EL (cell line): ENCODE results near the gene USP17L13.
"Not testable (repeated sequence)": the region's sequence is repeated elsewhere in the genome, so short reads cannot be mapped to it uniquely, and the experiment has no call there.

Experiments
- DNase-seq: peaks from one replicate; pipeline ENCODE4 v3.0.0-alpha.2; 2016

The USP17L13 gene, protein sequence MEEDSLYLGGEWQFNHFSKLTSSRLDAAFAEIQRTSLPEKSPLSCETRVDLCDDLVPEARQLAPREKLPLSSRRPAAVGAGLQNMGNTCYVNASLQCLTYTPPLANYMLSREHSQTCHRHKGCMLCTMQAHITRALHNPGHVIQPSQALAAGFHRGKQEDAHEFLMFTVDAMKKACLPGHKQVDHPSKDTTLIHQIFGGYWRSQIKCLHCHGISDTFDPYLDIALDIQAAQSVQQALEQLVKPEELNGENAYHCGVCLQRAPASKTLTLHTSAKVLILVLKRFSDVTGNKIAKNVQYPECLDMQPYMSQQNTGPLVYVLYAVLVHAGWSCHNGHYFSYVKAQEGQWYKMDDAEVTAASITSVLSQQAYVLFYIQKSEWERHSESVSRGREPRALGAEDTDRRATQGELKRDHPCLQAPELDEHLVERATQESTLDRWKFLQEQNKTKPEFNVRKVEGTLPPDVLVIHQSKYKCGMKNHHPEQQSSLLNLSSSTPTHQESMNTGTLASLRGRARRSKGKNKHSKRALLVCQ

DNA sequence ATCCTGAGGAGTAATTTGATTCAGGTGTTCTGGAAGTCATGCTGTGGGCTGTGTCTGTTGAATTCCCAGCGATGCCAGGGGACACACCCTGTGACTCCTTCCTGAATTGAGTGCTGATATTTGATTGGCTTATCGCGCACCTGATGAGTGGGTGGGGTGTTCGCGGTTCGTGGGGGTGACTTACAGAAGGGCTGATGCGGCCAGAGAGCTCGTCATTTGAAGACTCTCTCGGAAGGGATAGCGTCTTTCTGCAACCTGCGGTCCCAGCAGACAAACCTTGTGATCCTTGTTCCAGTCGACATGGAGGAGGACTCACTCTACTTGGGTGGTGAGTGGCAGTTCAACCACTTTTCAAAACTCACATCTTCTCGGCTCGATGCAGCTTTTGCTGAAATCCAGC, at the start of gene USP17L13:
Gene USP17L13 (plus strand): TSS at position 301 of the 400 bp plus-strand sequence. CDS start 0 bp downstream, at position 301.
- not testable (repeated sequence) for DNase-seq

DNA sequence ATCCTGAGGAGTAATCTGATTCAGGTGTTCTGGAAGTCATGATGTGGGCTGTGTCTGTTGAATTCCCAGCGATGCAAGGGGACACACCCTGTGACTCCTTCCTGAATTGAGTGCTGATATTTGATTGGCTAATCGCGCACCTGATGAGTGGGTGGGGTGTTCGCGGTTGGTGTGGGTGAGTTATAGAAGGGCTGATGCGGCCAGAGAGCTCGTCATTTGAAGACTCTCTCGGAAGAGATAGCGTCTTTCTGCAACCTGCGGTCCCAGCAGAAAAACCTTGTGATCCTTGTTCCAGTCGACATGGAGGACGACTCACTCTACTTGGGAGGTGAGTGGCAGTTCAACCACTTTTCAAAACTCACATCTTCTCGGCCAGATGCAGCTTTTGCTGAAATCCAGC, 14.3 kb upstream of the USP17L13 start, which contains the start of gene USP17L10:
Gene USP17L10 (plus strand): TSS at position 301 of the 400 bp plus-strand sequence. CDS start 0 bp downstream, at position 301.
- not testable (repeated sequence) for DNase-seq

DNA sequence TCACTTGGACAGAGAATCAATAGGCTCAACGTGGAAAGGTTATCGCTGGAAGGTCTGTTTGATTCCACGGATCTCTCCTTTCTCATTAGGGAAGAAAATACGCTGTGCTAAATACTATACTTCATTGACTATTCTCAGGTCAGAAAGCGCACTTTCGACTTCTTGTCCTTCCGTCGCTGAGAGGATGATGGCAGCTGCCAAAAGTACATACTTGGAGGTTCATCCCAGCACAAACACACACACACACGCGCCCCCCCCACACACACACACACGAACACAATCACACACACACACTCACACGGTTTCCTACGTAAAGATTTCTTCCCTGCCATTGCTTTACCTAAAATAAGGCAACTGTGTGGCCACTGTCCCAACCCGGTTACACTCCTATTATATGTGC, 10.0 kb upstream of the USP17L13 start:
- not testable (repeated sequence) for DNase-seq

DNA sequence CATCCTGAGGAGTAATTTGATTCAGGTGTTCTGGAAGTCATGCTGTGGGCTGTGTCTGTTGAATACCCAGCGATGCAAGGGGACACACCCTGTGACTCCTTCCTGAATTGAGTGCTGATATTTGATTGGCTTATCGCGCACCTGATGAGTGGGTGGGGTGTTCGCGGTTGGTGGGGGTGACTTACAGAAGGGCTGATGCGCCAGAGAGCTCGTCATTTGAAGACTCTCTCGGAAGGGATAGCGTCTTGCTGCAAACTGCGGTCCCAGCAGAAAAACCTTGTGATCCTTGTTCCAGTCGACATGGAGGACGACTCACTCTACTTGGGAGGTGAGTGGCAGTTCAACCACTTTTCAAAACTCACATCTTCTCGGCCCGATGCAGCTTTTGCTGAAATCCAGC, 9.6 kb upstream of the USP17L13 start, which contains the start of gene USP17L11:
Gene USP17L11 (plus strand): TSS at position 301 of the 400 bp plus-strand sequence. CDS start 0 bp downstream, at position 301.
- DNase-seq: not testable (repeated sequence)

DNA sequence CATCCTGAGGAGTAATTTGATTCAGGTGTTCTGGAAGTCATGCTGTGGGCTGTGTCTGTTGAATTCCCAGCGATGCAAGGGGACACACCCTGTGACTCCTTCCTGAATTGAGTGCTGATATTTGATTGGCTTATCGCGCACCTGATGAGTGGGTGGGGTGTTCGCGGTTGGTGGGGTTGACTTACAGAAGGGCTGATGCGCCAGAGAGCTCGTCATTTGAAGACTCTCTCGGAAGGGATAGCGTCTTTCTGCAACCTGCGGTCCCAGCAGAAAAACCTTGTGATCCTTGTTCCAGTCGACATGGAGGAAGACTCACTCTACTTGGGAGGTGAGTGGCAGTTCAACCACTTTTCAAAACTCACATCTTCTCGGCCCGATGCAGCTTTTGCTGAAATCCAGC, 4.8 kb upstream of the USP17L13 start, which contains the start of gene USP17L12:
Gene USP17L12 (plus strand): TSS at position 301 of the 400 bp plus-strand sequence. CDS start 0 bp downstream, at position 301.
- DNase-seq: not testable (repeated sequence)

DNA sequence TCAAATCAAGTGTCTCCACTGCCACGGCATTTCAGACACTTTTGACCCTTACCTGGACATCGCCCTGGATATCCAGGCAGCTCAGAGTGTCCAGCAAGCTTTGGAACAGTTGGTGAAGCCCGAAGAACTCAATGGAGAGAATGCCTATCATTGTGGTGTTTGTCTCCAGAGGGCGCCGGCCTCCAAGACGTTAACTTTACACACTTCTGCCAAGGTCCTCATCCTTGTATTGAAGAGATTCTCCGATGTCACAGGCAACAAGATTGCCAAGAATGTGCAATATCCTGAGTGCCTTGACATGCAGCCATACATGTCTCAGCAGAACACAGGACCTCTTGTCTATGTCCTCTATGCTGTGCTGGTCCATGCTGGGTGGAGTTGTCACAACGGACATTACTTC, 5.6 kb downstream of the USP17L13 start:
- DNase-seq: not testable (repeated sequence)

DNA sequence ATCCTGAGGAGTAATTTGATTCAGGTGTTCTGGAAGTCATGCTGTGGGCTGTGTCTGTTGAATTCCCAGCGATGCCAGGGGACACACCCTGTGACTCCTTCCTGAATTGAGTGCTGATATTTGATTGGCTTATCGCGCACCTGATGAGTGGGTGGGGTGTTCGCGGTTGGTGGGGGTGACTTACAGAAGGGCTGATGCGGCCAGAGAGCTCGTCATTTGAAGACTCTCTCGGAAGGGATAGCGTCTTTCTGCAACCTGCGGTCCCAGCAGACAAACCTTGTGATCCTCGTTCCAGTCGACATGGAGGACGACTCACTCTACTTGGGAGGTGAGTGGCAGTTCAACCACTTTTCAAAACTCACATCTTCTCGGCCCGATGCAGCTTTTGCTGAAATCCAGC, 9.4 kb downstream of the USP17L13 start, which contains the start of gene USP17L15:
Gene USP17L15 (plus strand): TSS at position 301 of the 400 bp plus-strand sequence. CDS start 0 bp downstream, at position 301.
- DNase-seq: not testable (repeated sequence)

DNA sequence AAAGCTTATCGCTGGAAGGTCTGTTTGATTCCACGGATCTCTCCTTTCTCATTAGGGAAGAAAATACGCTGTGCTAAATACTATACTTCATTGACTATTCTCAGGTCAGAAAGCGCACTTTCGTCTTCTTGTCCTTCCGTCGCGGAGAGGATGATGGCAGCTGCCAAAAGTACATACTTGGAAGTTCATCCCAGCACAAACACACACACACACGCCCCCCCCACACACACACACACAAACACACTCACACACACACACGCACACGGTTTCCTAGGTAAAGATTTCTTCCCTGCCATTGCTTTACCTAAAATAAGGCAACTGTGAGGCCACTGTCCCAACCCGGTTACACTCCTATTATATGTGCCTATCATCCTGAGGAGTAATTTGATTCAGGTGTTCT, 13.8 kb downstream of the USP17L13 start:
- DNase-seq: not testable (repeated sequence)

DNA sequence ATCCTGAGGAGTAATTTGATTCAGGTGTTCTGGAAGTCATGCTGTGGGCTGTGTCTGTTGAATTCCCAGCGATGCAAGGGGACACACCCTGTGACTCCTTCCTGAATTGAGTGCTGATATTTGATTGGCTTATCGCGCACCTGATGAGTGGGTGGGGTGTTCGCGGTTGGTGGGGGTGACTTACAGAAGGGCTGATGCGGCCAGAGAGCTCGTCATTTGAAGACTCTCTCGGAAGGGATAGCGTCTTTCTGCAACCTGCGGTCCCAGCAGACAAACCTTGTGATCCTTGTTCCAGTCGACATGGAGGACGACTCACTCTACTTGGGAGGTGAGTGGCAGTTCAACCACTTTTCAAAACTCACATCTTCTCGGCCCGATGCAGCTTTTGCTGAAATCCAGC, 18.9 kb downstream of the USP17L13 start, which contains the start of gene USP17L17:
Gene USP17L17 (plus strand): TSS at position 301 of the 400 bp plus-strand sequence. CDS start 0 bp downstream, at position 301.
- DNase-seq: not testable (repeated sequence)

DNA sequence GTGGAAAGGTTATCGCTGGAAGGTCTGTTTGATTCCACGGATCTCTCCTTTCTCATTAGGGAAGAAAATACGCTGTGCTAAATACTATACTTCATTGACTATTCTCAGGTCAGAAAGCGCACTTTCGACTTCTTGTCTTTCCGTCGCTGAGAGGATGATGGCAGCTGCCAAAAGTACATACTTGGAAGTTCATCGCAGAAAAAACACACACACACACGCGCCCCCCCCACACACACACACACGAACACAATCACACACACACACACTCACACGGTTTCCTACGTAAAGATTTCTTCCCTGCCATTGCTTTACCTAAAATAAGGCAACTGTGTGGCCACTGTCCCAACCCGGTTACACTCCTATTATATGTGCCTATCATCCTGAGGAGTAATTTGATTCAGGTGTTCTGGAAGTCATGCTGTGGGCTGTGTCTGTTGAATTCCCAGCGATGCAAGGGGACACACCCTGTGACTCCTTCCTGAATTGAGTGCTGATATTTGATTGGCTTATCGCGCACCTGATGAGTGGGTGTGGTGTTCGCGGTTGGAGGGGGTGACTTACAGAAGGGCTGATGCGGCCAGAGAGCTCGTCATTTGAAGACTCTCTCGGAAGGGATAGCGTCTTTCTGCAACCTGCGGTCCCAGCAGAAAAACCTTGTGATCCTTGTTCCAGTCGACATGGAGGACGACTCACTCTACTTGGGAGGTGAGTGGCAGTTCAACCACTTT, 23.4 kb downstream of the USP17L13 start, which contains the start of gene USP17L18:
Gene USP17L18 (plus strand): TSS at position 678 of the 728 bp plus-strand sequence. CDS start 0 bp downstream, at position 678.
- not testable (repeated sequence) for DNase-seq

DNA sequence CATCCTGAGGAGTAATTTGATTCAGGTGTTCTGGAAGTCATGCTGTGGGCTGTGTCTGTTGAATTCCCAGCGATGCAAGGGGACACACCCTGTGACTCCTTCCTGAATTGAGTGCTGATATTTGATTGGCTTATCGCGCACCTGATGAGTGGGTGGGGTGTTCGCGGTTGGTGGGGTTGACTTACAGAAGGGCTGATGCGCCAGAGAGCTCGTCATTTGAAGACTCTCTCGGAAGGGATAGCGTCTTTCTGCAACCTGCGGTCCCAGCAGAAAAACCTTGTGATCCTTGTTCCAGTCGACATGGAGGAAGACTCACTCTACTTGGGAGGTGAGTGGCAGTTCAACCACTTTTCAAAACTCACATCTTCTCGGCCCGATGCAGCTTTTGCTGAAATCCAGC, 28.4 kb downstream of the USP17L13 start, which contains the start of gene USP17L19:
Gene USP17L19 (plus strand): TSS at position 301 of the 400 bp plus-strand sequence. CDS start 0 bp downstream, at position 301.
- DNase-seq: not testable (repeated sequence)

DNA sequence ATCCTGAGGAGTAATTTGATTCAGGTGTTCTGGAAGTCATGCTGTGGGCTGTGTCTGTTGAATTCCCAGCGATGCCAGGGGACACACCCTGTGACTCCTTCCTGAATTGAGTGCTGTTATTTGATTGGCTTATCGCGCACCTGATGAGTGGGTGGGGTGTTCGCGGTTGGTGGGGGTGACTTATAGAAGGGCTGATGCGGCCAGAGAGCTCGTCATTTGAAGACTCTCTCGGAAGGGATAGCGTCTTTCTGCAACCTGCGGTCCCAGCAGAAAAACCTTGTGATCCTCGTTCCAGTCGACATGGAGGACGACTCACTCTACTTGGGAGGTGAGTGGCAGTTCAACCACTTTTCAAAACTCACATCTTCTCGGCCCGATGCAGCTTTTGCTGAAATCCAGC, 33.1 kb downstream of the USP17L13 start, which contains the start of gene USP17L20:
Gene USP17L20 (plus strand): TSS at position 301 of the 400 bp plus-strand sequence. CDS start 0 bp downstream, at position 301.
- not testable (repeated sequence) for DNase-seq

DNA sequence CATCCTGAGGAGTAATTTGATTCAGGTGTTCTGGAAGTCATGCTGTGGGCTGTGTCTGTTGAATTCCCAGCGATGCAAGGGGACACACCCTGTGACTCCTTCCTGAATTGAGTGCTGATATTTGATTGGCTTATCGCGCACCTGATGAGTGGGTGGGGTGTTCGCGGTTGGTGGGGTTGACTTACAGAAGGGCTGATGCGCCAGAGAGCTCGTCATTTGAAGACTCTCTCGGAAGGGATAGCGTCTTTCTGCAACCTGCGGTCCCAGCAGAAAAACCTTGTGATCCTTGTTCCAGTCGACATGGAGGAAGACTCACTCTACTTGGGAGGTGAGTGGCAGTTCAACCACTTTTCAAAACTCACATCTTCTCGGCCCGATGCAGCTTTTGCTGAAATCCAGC, 37.9 kb downstream of the USP17L13 start, which contains the start of gene USP17L21:
Gene USP17L21 (plus strand): TSS at position 301 of the 400 bp plus-strand sequence. CDS start 0 bp downstream, at position 301.
- DNase-seq: not testable (repeated sequence)

DNA sequence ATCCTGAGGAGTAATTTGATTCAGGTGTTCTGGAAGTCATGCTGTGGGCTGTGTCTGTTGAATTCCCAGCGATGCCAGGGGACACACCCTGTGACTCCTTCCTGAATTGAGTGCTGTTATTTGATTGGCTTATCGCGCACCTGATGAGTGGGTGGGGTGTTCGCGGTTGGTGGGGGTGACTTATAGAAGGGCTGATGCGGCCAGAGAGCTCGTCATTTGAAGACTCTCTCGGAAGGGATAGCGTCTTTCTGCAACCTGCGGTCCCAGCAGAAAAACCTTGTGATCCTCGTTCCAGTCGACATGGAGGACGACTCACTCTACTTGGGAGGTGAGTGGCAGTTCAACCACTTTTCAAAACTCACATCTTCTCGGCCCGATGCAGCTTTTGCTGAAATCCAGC, 42.6 kb downstream of the USP17L13 start, which contains the start of gene USP17L22:
Gene USP17L22 (plus strand): TSS at position 301 of the 400 bp plus-strand sequence. CDS start 0 bp downstream, at position 301.
- not testable (repeated sequence) for DNase-seq

DNA sequence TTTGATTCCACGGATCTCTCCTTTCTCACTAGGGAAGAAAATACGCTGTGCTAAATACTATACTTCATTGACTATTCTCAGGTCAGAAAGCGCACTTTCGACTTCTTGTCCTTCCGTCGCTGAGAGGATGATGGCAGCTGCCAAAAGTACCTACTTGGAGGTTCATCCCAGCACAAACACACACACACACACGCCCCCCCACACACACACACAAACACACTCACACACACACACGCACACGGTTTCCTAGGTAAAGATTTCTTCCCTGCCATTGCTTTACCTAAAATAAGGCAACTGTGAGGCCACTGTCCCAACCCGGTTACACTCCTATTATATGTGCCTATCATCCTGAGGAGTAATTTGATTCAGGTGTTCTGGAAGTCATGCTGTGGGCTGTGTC, 47.0 kb downstream of the USP17L13 start:
- DNase-seq: not testable (repeated sequence)
